Hypothalamus (tissue), 51 donors: ENCODE measurements around the gene NUTM2F.
"Not testable (repeated sequence)": the region's sequence is repeated elsewhere in the genome, so short reads cannot be mapped to it uniquely, and the experiment has no call there.

Experiments used
- DNase-seq, 51 donors: peaks; one replicate each; lab custom pipeline; 2025; lab: John Stamatoyannopoulos, UW

The NUTM2F gene

GRCh38 chr9:94317949-94318657 is 10.3 kb downstream of the NUTM2F start:
- DNase-seq, result not testable (repeated sequence)

GRCh38 chr9:94316236-94316635 is 12.2 kb downstream of the NUTM2F start:
- DNase-seq, result not testable (repeated sequence)

GRCh38 chr9:94315034-94315984 is 13.1 kb downstream of the NUTM2F start:
- not testable (repeated sequence) for DNase-seq

GRCh38 chr9:94303321-94303720 is 25.1 kb downstream of the NUTM2F start:
- DNase-seq, result no peak

- DNase-seq, result no peak
Observed at GRCh38 chr9:94302426-94302825, 26.0 kb downstream of the NUTM2F start.

GRCh38 chr9:94301583-94301982 is 26.9 kb downstream of the NUTM2F start:
- DNase-seq, result no peak

- no peak for DNase-seq
Observed at GRCh38 chr9:94300470-94301301, 27.8 kb downstream of the NUTM2F start.

GRCh38 chr9:94298949-94299599 is 29.4 kb downstream of the NUTM2F start:
- no peak for DNase-seq

GRCh38 chr9:94289691-94290090 is 38.8 kb downstream of the NUTM2F start:
- DNase-seq, result no peak

GRCh38 chr9:94287877-94288513 is 40.4 kb downstream of the NUTM2F start:
- no peak for DNase-seq

GRCh38 chr9:94286116-94286515 is 42.3 kb downstream of the NUTM2F start:
- no peak for DNase-seq

GRCh38 chr9:94281101-94281500 is 47.3 kb downstream of the NUTM2F start:
- no peak for DNase-seq

GRCh38 chr9:94280409-94280989 is 47.9 kb downstream of the NUTM2F start:
- no peak for DNase-seq

- DNase-seq, result no peak
Observed at GRCh38 chr9:94277885-94278536, 50.4 kb downstream of the NUTM2F start.

- not testable (repeated sequence) for DNase-seq
Observed at GRCh38 chr9:94277029-94277428, 51.4 kb downstream of the NUTM2F start.

- no peak for DNase-seq
Observed at GRCh38 chr9:94270009-94270408, 58.4 kb downstream of the NUTM2F start.

GRCh38 chr9:94269264-94269663 is 59.2 kb downstream of the NUTM2F start:
- DNase-seq, result no peak
